NAMALWA (cell line): ENCODE results near the gene DUSP1.
"Not testable (repeated sequence)": the region's sequence is repeated elsewhere in the genome, so short reads cannot be mapped to it uniquely, and the experiment has no call there.

Source experiments
- DNase-seq: peaks from one replicate; pipeline ENCODE4 v3.0.0-alpha.2; 2015; ENCODE audit warnings: low spot score

Gene DUSP1, protein sequence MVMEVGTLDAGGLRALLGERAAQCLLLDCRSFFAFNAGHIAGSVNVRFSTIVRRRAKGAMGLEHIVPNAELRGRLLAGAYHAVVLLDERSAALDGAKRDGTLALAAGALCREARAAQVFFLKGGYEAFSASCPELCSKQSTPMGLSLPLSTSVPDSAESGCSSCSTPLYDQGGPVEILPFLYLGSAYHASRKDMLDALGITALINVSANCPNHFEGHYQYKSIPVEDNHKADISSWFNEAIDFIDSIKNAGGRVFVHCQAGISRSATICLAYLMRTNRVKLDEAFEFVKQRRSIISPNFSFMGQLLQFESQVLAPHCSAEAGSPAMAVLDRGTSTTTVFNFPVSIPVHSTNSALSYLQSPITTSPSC

DNA sequence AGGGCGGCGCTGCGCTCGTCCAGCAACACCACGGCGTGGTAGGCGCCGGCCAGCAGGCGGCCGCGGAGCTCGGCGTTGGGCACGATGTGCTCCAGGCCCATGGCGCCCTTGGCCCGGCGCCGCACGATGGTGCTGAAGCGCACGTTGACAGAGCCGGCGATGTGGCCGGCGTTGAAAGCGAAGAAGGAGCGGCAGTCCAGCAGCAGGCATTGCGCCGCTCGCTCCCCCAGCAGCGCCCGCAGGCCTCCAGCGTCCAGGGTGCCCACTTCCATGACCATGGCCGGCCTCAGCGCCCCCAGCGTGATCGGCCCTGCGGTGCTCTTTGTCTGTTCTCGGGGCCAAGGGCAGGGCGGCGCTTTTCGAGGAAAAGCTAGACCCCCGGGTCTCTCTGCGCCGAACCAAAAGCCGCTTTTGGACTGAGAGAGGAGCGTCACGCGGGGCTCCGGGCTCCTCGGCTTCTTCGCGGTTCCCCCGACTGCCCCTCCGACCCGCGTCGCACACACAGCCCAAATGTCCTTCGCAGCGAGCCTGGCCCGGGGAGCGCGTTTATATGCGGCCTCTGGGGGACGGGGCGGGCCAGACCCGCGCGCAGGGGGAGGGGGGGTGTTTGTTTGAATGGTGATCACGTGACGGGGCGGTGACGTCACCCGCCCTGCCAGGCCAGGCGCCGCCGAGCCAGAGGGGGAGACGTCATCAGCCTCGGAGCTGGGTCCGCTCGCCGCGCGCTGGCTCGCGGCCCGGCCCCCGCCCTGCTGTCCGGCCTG, at the start of gene DUSP1:
Gene DUSP1, minus strand, starts transcription at position 521 of the 764 bp plus-strand sequence. Its CDS starts 243 bp downstream, at position 278.
- peak; percentile 97 for DNase-seq

DNA sequence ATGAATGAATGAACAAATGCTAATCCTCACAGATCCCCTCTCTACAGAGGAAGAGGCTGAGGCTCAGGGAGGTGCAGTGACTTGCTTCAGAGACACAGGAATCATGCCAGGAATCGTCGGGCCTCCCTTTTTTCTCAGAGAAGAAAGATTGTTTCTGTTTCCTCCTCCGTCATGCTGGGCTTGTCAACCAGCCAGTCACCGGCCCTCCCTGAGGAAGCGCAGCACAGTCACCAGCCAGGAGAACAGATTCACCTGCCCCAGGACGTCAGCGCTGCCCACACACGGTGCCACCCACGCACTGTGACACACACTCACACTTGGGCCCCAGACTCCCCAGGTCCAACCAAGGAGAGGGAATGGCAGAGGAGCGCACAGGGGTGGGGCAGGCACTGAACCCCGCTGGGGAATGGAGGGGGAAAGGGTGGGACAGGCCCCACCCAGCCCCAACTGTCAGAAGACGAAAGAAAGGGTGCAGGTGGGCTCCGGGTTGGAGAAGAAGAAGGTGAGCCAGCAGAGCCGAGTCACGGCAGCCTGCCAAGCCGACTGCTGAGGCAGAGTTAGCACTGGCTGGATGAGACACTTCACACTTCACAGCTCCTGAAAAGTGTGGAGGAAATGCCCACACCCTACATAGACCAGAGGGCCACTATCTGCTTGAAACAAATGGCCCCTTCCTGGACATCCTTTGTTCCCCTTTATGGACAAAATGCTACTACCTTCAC, 49.2 kb upstream of the DUSP1 start:
- no peak for DNase-seq

DNA sequence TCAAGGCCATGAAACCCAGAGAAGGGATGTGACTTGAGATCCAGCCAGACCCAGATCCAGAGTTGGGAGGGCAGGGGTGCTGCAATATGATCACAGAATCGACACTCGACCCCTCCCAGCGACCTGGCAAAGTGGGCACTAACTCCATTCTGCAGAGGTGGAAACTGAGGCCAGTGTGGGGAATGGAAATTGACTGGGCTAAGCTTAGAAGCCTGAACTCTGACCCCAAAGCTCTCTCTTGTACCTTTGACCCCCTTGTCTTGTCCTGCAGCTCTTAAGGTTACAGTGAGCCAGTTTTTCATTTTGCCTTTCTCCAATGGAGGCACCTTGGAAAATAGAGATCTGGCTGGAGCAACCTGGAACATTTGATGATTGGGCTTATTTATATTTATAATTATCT, 48.6 kb upstream of the DUSP1 start:
- no peak for DNase-seq

DNA sequence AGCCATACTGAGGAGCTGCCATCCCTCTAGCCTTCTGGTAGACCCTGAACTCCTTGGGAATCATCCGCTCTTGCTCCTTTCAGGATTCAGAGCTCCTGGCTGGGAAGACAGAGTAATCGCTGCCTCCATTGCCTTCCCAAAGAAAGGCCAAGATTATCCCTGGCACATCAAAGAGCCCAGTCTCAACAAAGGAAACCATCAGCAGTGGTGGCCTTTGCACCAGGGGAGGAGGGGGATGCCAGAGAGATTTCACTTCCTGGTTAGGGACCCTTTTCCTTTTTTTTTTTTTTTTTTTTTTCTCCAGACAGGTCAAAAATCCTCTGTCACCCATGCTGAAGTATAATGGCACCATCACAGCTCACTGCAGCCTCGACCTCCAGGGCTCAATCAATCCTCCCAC, 47.1 kb upstream of the DUSP1 start:
- DNase-seq: no peak

GRCh38 chr5:172817664-172818063, 46.7 kb upstream of the DUSP1 start:
- DNase-seq: no peak

DNA sequence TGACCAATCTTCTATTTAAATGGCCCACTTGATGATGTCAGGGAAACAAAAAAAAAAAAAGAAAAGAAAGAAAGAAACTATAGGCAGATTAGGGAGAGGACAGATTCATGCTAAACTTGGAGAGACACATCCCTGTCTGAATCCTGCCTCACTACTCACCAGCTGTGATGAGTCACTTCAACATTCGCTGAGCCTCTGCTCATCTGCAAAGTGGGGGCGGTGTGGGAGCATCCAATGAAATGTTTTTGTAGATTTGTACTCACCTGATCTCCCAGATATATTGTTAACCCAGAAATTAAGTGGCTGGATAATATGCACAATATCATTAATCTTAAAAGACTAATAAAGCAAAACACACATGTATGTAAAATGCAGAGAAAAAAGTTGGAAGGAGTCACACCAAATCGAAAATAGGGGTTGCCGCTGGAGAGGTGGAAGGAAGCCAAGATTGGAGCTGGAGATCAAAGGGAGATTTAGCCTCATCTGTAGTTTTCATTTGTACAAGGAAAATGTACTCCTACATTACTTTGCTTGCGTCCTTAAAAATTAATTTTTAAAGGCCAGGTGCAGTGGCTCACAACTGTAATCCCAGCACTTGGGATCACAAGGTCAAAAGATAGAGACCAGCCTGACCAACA, 46.0 kb upstream of the DUSP1 start:
- no peak for DNase-seq

GRCh38 chr5:172815631-172816030, 44.6 kb upstream of the DUSP1 start:
- no peak for DNase-seq

DNA sequence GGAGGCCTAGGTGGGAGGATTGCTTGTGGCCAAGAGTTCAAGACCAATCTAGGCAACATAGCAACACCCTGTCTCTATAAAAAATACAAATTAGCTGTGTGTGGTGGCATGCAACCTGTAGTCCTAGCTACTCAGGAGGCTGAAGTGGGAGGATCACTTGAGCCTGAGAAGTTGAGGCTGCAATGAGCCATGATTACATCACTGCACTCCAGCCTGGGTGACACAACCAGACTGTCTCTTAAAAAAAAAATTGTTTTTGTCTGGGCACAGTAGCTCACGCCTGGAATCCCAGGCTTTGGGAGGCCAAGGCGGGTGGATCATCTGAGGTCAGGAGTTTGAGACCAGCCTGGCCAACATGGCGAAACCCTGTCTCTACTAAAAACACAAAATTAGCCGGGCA, 40.0 kb upstream of the DUSP1 start:
- not testable (repeated sequence) for DNase-seq

DNA sequence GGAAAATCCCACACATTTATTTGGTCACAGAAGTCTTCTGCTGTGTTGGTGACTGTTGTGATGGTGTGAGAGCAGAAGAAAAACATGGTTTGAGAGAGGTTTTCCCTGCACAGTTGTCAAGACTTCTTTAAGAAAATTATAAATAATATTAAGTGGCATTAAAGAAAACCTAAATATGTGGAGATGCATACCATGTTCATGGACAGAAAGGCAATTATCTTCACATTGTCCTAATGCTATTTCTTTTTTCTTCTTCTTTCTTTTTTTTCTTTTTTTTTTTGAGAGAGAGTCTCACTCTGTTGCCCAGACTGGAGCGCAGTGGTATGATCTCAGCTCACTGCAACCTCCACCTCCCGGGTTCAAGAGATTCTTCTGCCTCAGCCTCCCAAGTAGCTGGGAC, 38.8 kb upstream of the DUSP1 start:
- no peak for DNase-seq

DNA sequence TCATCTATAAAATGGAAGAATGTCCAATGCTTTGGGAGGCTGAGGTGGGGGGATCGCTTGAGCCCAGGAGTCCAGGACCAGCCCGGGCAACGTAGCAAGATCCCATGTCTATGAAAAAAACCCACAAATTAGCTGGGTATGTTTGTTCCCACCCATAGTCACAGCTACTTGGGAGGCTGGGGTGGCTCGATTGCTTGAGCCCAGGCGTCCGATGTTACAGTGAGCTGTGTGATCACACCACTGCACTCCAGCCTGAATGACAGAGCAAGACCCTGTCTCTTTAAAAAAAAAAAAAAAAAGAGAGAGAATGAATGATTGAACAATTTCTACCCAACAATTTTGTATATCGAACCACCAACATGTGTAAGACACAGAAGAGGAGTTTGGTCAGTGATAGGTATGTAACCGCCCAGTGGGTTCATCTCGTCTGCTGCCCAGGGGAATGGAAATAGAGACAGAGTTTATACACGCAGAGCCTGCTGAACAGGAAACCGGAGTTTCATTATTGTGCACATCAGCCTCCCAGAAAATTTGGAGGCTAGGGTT, 36.8 kb upstream of the DUSP1 start:
- DNase-seq: no peak

GRCh38 chr5:172806897-172807672, 36.1 kb upstream of the DUSP1 start:
- DNase-seq: peak; percentile 91

- DNase-seq: no peak
Observed at GRCh38 chr5:172805736-172806255, 34.8 kb upstream of the DUSP1 start.

- DNase-seq: no peak
Observed at GRCh38 chr5:172805018-172805683, 34.2 kb upstream of the DUSP1 start.

- DNase-seq: no peak
Observed at GRCh38 chr5:172802567-172803176, 31.7 kb upstream of the DUSP1 start.

GRCh38 chr5:172802112-172802511, 31.1 kb upstream of the DUSP1 start:
- no peak for DNase-seq

DNA sequence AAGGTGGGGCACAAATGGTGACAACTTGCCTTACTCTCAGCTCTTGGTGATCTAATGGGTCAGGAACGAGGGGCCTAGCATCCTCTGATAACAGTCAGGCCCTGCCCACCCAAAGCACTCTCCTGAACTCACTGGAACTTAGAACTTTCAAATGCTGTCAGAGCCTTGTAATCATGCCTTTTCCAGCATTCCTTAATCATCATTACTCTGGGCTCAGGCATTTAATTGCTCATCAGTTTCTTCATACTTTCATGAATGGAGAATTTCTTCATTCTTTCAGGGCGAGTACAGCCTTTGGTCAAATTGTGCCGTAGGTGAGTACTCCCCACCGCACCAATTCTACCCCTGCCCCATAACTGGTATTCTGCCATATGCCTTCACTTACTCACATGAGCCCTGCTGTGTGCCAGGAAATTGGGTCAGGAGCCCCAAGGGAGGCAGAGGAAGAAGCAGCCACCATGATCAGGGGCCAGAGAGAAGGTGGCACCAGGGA, 30.2 kb upstream of the DUSP1 start:
- DNase-seq: no peak

DNA sequence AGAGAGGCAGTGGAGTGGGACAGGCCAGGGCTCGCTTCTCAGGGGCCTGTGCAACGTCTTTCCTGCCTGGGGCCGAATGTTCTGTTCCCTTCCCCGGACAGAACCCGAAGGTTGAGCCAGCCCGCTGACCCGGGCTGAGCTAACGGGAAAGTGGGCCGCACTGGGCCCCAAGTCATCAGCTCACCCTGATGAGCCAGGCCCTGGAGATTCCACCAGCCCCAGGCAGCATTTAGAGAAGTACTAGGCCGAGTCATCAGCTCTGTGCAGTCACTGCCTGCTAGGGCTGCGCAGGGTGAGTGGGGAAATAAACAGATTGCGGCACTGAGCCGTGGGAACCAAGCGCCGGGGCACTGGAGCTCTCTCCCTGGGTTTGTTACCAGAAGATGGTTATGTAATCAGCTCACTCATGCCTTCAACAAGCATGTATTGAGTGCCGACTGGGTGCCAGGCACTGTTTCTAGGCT, 29.1 kb upstream of the DUSP1 start:
- no peak for DNase-seq

DNA sequence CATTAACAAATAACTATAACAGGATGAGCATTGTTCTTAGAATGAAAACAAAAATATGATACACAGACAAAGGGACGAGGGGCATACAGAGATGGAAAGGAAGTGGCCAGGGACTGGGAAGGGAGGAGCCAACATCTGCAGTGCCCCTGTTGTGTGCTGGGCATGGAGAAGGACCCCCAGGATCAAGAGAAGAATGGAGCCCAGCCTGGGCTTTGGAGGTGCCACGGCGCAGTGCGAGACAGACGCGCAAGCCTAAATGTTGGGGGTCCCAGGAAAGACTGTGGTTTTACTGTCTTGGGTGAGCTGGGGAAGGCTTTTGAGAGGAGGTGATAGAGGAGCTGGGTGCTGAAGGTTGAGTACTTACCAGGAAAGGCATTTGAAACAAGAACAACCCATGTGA, 28.4 kb upstream of the DUSP1 start:
- DNase-seq: no peak

- DNase-seq: no peak
Observed at GRCh38 chr5:172798422-172799215, 27.6 kb upstream of the DUSP1 start.
